Naive thymus-derived CD8-positive, alpha-beta T cell (primary cell): ENCODE data around the gene MEGF11. TPM values are rescaled to one million over a fixed set of nuclear protein-coding genes. Genes with fewer than 3 reads are reported as not detected.

Source experiments
- ATAC-seq, 2 donors: fragments of 150-1000 bp; cut with Tn5 transposase in 1 of 2; sonication (Bioruptor Pico), chemical (Tn5 transposase) in 1 of 2; 1 replicate in 1 of 2; 2 replicates in 1 of 2; pipeline ENCODE4 v1.10.0; 2021; ENCODE audit warnings: mild to moderate bottlenecking in 2 of 2, moderate library complexity in 2 of 2
- POLR2A ChIA-PET: fragments of 350-600 bp; sonication (Branson Sonifier 250); formaldehyde crosslinking; loops from one replicate; lab custom pipeline; 2021; ENCODE audit warnings: antibody characterized with exemption; lab: Charles Lee
- DNase-seq, 10 donors: peaks; one replicate each; pipeline versions ENCODE4 v3.0.0 to v3.0.0-alpha.2; 2020 to 2022
- H3K27ac Mint-ChIP-seq, 10 donors: one replicate each; pipeline ENCODE4 v1.8.0; 2020 to 2022; ENCODE audit warnings: mild to moderate bottlenecking in 10 of 10, mixed read lengths in 10 of 10, moderate library complexity in 4 of 10, inconsistent platforms in 1 of 10
- H3K27me3 Mint-ChIP-seq, 5 donors: one replicate each; pipeline ENCODE4 v1.8.0; 2021 to 2022; ENCODE audit warnings: mixed read lengths in 5 of 5
- H3K36me3 Mint-ChIP-seq, 3 donors: one replicate each; pipeline ENCODE4 v1.8.0; 2020 to 2022; ENCODE audit warnings: mixed read lengths in 3 of 3, mild to moderate bottlenecking in 2 of 3, inconsistent platforms in 1 of 3
- H3K4me1 Mint-ChIP-seq, 4 donors: one replicate each; pipeline ENCODE4 v1.8.0; 2021 to 2022; ENCODE audit warnings: mixed read lengths in 4 of 4
- H3K4me3 Mint-ChIP-seq, 10 donors: one replicate each; pipeline ENCODE4 v1.8.0; 2020 to 2022; ENCODE audit warnings: mild to moderate bottlenecking in 10 of 10, mixed read lengths in 10 of 10, moderate library complexity in 6 of 10, inconsistent platforms in 1 of 10
- H3K9me3 Mint-ChIP-seq, 9 donors: one replicate each; pipeline ENCODE4 v1.8.0; 2020 to 2022; ENCODE audit warnings: mixed read lengths in 9 of 9, mild to moderate bottlenecking in 3 of 9, inconsistent platforms in 1 of 9, moderate library complexity in 1 of 9
- polyA plus RNA-seq, 3 donors: library from polyadenylated mRNA; unstranded; fragments of 300-500 nt; fragmentation: Illumina TruSeq; gene quantifications; one replicate each; pipeline ENCODE4 v1.2.3, GENCODE V29; 2021
- total RNA-seq, 8 experiments: library from RNA in 2 of 8; stranded (reverse) in 2 of 8; gene quantifications; one replicate each; pipeline ENCODE4 v1.2.3 and lab custom pipeline; 2021 to 2026

The MEGF11 gene
- total and polyA plus RNA-seq, 5 experiments from 2014 or later: not detected

GRCh38 chr15:66189291-66189690 lies 64.3 kb downstream of the MEGF11 start:
- no peaks in the 10 kb centered on the region for H3K36me3 Mint-ChIP-seq
- POLR2A ChIA-PET: no interaction called here
- no peak for DNase-seq
- H3K4me3 Mint-ChIP-seq: no peak overlapping the region
- no peak overlapping the region for H3K27ac Mint-ChIP-seq
- H3K4me1 Mint-ChIP-seq: peaks cover 0 to 9% (median 1%) of the 10 kb centered on the region in 4 donors
- no peaks in the 10 kb centered on the region for H3K9me3 Mint-ChIP-seq
- peaks cover 9 to 33% (median 16%) of the 10 kb centered on the region in 5 donors for H3K27me3 Mint-ChIP-seq
- no peak for ATAC-seq

DNA sequence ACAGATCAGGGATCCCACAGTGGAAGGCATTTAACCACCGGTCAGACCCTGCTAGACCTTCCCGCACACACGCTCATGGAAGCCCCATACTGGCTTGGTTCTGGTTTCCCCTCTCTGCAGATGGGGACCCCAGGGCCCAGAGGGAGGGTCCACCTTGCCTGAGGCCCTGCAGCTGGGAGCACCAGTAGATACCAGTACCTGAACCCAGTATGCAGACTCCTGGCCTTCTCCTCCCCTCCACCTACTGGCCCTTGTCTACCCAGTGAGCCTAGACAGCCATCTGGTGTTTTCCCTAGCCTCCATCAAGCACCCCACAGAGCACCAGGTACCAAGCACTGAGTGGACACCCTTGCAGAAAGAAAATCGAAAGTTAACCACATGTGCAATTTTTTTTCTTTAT lies 65.1 kb downstream of the MEGF11 start:
- Mint-ChIP-seq H3K4me1 (peaks cover 0 to 12% (median 2%) of the 10 kb centered on the region in 4 donors), H3K27ac (no peak overlapping the region), H3K4me3 (no peak overlapping the region), H3K27me3 (peaks cover 11 to 41% (median 20%) of the 10 kb centered on the region in 5 donors), H3K36me3 (no peaks in the 10 kb centered on the region), H3K9me3 (no peaks in the 10 kb centered on the region)
- POLR2A ChIA-PET: no interaction called here
- DNase-seq (no peak), ATAC-seq (no peak)

DNA sequence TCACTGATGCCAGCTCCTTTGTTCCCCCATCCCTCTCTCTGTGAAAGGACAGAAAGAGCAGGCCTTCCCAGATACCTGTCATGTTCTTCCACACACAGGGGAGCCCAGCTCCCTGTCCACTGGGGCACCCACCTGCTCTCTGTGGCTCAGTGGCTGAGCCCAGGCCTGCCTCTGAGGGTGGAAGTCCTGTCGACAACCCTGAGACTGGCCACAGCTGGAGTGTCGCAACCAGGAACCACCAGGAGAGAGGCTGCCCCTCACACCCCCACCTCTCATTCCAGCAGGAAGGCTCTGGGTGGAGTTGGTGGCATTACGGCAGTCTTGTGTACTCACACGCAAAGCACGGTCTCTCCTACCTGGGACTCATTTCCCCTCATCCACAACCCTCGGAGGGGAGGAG lies 66.3 kb downstream of the MEGF11 start:
- no peak overlapping the region for H3K4me3 Mint-ChIP-seq
- no peaks in the 10 kb centered on the region for H3K36me3 Mint-ChIP-seq
- peaks cover 17 to 53% (median 24%) of the 10 kb centered on the region in 5 donors for H3K27me3 Mint-ChIP-seq
- H3K4me1 Mint-ChIP-seq: peaks cover 0 to 12% (median 2%) of the 10 kb centered on the region in 4 donors
- H3K27ac Mint-ChIP-seq: no peak overlapping the region
- POLR2A ChIA-PET: no interaction called here
- no peak for ATAC-seq
- no peak for DNase-seq
- no peaks in the 10 kb centered on the region for H3K9me3 Mint-ChIP-seq

GRCh38 chr15:66186049-66186825 lies 67.3 kb downstream of the MEGF11 start:
- Mint-ChIP-seq H3K36me3 (no peaks in the 10 kb centered on the region), H3K4me3 (no peak overlapping the region), H3K27me3 (peaks cover 17 to 63% (median 24%) of the 10 kb centered on the region in 5 donors), H3K9me3 (no peaks in the 10 kb centered on the region), H3K4me1 (peaks cover 0 to 12% (median 2%) of the 10 kb centered on the region in 4 donors), H3K27ac (no peak overlapping the region)
- ATAC-seq (no peak), DNase-seq (no peak)
- POLR2A ChIA-PET: no interaction called here

DNA sequence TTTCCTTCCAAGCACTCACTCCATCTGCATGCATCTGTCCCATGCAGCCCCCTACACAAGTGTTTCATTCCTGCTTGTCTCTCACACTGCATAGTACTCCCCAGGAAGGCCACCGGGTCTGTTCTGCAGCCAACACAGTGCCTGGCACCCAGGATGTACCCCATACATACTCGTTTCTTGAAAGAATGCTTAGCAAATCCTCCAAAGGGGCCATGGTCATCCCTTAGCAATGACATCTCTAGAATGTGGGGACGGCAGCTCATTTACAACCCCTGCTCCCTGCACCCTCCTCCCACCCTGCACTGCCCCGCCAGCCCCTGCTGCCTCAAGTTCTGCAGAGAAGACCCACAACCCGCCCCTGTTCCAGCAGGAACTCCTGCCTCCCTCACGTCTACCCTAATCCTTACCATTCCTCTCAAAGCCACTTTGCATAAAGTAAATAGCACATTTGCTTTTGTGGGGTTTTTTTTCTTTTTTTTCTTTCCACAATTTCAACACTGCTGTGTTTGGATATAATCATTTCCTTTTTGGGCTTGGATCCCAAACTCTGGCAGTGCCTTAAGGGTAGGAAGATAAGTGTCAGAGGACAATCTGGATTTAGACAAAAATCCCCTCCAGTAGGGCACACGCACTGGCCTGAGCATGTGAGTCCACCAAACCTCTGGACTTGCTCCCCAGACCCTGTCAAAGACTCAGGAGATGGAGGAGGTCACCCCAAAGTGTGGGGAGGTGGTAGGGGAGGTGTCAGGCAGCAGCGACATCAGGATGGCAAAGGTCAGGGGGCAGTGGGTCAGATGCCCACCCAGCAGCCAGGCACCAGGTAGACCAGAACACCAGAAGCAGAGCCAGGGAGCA lies 68.4 kb downstream of the MEGF11 start:
- no peaks in the 10 kb centered on the region for H3K36me3 Mint-ChIP-seq
- ATAC-seq: no peak

DNA sequence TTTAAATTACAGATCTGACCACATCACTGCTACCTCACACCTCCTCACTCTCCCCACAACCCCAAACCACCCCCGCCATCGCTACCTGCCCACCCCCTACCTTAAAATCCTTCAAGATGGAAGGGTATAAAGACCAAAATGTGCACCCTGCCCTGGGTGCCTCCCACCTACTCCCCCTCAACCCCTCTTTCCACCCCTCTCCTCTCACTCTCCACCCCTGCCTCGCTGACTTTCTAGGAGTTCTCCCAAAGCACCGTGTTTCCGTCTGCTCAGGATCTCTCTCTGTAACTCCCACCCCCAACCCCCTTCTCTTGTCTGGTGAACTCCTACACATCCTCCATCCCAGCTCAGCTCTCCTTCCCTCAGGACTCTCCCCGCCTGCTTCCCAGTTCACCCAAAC lies 69.1 kb downstream of the MEGF11 start:
- no peak for ATAC-seq
- Mint-ChIP-seq H3K4me1 (peaks cover 0 to 12% (median 2%) of the 10 kb centered on the region in 4 donors), H3K9me3 (no peaks in the 10 kb centered on the region), H3K4me3 (no peak overlapping the region), H3K27ac (peak overlapping the region in 1 of 10 donors; percentile 32), H3K36me3 (no peaks in the 10 kb centered on the region), H3K27me3 (peaks cover 19 to 77% (median 24%) of the 10 kb centered on the region in 5 donors)
- POLR2A ChIA-PET: no interaction called here
- DNase-seq: no peak

More for the DNA sequence above, 68.4 kb downstream of the MEGF11 start:
- Mint-ChIP-seq H3K9me3 (no peaks in the 10 kb centered on the region), H3K4me1 (peaks cover 0 to 12% (median 2%) of the 10 kb centered on the region in 4 donors), H3K27ac (no peak overlapping the region), H3K27me3 (peaks cover 17 to 74% (median 24%) of the 10 kb centered on the region in 5 donors), H3K4me3 (no peak overlapping the region)
- POLR2A ChIA-PET: no interaction called here
- DNase-seq: no peak

DNA sequence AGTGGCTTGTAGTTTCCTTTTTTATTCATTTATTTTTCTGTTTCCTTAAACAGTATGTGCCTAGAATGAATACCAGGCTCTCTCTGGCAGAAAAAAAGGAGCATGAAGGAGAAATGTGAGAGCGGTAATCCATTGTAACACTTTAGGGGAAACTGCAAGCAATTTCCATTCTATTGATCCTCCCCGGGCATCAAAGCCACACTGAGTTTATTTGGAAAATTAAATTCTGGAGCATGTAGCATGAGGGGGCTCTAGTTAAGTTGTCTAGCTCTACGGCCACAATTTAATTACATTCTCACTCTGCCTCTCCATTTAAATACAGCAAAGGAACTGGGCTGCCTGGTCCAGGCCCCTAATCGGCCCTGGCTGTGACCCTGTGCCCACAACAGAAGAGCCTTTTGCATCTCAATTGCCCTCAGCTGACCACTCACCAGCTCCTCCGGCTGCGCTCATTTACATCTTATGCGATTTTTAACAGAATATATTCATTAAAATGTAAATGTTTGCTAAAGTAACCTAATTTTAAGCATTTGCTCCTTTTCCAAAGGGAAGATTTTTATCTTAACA lies 72.9 kb downstream of the MEGF11 start:
- Mint-ChIP-seq H3K9me3 (no peaks in the 10 kb centered on the region), H3K27me3 (peaks cover 19 to 74% (median 25%) of the 10 kb centered on the region in 5 donors), H3K4me3 (no peak overlapping the region), H3K27ac (no peak overlapping the region), H3K4me1 (peaks cover 0 to 17% (median 3%) of the 10 kb centered on the region in 4 donors), H3K36me3 (no peaks in the 10 kb centered on the region)
- DNase-seq: no peak
- ATAC-seq: no peak
- POLR2A ChIA-PET: no interaction called here

DNA sequence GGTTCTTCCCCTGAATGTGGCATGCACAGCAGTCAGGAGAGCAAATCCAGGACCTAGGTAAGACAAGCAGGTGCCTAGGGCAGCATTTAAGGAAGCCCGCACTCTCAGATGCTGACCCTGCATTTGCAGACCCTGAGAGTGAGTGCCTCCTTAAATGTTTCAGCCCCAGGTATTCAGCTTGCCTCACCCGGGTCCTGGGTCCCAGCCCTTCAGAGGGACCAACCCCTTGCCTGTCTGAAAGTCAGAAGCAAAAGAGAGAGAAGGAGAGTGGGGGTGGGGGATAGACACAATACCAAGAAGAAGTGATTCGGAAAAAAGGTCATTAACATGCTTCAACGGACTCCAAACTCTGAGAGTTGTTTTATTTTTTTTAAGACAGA lies 75.0 kb downstream of the MEGF11 start:
- H3K4me1 Mint-ChIP-seq: peaks cover 0 to 5% (median under 1%) of the 10 kb centered on the region in 4 donors
- H3K36me3 Mint-ChIP-seq: no peaks in the 10 kb centered on the region
- H3K27me3 Mint-ChIP-seq: peaks cover 10 to 53% (median 19%) of the 10 kb centered on the region in 5 donors
- peak overlapping the region in 1 of 10 donors; percentile 16 for H3K27ac Mint-ChIP-seq
- H3K9me3 Mint-ChIP-seq: no peaks in the 10 kb centered on the region
- peak overlapping the region in 1 of 10 donors; percentile 31 for H3K4me3 Mint-ChIP-seq
- no peak for ATAC-seq
- no peak for DNase-seq
- POLR2A ChIA-PET: no interaction called here

DNA sequence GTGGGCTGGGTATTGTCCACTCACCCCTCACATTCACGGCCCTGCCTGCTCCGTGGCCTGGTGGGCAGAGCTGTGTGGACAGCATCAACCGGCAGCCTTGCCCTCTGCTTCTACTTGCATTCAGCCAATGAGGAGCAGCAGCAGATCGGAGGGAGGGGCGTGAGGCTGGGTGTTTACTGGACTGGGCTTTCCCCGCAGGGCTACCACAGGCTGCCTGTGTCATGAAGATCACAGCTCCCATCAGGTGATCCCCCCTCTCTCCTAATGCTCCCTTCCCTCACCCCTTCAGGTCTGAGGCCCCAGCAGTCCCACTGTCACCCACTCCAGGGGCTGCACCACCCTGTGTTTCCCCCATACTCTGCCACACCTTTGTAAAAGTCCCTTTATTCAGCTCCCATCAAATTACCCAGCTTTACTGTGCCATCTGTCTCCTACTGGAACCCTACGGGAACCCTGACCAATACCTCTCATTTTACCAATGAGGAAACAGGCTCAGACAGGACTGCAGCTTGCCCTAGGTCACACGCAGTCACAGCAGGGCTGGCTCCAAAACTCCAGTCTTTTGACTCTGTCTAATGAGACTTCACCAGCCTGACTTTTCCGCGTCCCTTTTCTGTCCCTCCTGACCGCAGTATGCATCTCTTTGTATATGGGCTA lies 81.1 kb downstream of the MEGF11 start:
- H3K4me3 Mint-ChIP-seq: no peak overlapping the region
- no peak for ATAC-seq
- H3K4me1 Mint-ChIP-seq: no peaks in the 10 kb centered on the region
- H3K27ac Mint-ChIP-seq: no peak overlapping the region
- no peak for DNase-seq
- POLR2A ChIA-PET: no interaction called here
- H3K9me3 Mint-ChIP-seq: no peaks in the 10 kb centered on the region
- H3K36me3 Mint-ChIP-seq: no peaks in the 10 kb centered on the region
- peaks cover 5 to 27% (median 9%) of the 10 kb centered on the region in 5 donors for H3K27me3 Mint-ChIP-seq

DNA sequence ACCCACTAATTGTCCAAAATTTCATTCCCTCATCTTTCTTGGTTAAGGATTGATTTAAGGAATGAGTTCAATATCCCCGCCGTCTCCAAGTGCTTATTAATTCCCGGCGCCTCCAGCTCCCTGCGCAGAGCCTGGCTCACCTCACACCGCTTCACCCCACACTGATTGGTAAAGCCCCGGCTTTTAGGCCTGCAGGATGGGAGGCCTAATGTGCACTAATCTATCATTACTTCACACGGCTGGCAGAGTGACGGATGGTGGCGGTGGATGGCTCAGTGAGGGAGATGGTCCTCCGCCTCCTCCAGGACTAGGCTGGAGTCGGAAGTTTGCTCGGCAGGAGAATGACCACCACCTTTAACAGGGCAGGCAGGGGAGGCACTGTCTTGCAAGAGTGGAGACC lies 81.7 kb downstream of the MEGF11 start:
- H3K4me3 Mint-ChIP-seq: no peak overlapping the region

DNA sequence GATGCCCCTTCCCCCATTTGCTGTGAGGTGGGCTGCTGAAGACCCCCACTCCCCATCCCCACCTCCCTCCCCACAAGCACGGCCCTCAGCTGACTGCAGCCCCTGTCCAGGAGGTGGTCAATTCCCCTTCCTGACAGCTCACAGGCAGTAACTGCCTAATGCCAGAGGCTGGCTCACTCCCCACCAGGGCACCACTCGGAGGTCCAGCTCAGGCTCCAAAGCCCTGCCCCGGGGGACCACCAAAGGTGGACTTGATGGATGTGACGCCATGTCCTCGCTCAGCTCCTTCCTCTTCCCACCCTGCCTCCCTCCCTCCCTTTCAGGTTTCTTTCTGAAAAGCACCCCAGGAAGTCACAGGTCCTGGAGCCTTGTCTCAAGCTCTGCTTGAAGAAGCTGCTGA lies 82.8 kb downstream of the MEGF11 start:
- Mint-ChIP-seq H3K36me3 (no peaks in the 10 kb centered on the region), H3K9me3 (no peaks in the 10 kb centered on the region), H3K27ac (no peak overlapping the region), H3K4me3 (no peak overlapping the region), H3K27me3 (peaks cover 5 to 24% (median 9%) of the 10 kb centered on the region in 5 donors), H3K4me1 (no peaks in the 10 kb centered on the region)
- ATAC-seq (no peak), DNase-seq (no peak)
- POLR2A ChIA-PET: no interaction called here

More for the DNA sequence above, 81.7 kb downstream of the MEGF11 start:
- peak overlapping the region in 1 of 10 donors; percentile 23 for H3K27ac Mint-ChIP-seq
- H3K36me3 Mint-ChIP-seq: no peaks in the 10 kb centered on the region
- H3K27me3 Mint-ChIP-seq: peaks cover 5 to 27% (median 9%) of the 10 kb centered on the region in 5 donors
- POLR2A ChIA-PET: no interaction called here
- H3K4me1 Mint-ChIP-seq: no peaks in the 10 kb centered on the region
- no peaks in the 10 kb centered on the region for H3K9me3 Mint-ChIP-seq
- ATAC-seq: no peak
- DNase-seq: no peak

DNA sequence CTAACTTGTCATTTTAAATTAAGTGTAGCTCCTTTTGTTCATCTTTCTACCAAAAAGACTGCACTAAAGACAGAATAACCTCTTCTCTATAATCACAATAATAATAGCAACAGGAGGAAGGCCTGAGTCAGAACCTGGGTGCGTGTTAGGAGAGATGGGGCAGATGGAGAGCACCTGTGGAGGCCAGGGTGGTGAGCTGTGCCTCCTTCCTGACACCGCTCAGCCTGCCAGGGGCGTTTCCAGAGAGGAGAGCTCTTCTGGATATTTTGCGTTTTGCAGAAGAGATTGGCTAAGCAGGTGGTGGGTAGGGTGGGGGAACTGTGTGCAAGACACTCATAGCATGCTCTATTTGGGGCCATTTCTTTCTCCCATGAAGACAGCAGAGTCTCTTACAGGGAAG lies 83.5 kb downstream of the MEGF11 start:
- Mint-ChIP-seq H3K27me3 (peaks cover 4 to 19% (median 7%) of the 10 kb centered on the region in 5 donors), H3K27ac (no peak overlapping the region)
- POLR2A ChIA-PET: no interaction called here

More for the DNA sequence above, 83.5 kb downstream of the MEGF11 start:
- no peaks in the 10 kb centered on the region for H3K36me3 Mint-ChIP-seq
- no peak for ATAC-seq
- H3K9me3 Mint-ChIP-seq: no peaks in the 10 kb centered on the region
- no peak overlapping the region for H3K4me3 Mint-ChIP-seq
- no peaks in the 10 kb centered on the region for H3K4me1 Mint-ChIP-seq
- no peak for DNase-seq
